NCI-H1930 (cell line): ENCODE data around the gene EHBP1.
A peak's percentile ranks its signal among the peaks of the same experiment; 100 is the strongest.

Experiments
- DNase-seq, 2 experiments: peaks; one replicate each; lab custom pipeline; 2025; lab: John Stamatoyannopoulos, UW

Gene EHBP1

DNA sequence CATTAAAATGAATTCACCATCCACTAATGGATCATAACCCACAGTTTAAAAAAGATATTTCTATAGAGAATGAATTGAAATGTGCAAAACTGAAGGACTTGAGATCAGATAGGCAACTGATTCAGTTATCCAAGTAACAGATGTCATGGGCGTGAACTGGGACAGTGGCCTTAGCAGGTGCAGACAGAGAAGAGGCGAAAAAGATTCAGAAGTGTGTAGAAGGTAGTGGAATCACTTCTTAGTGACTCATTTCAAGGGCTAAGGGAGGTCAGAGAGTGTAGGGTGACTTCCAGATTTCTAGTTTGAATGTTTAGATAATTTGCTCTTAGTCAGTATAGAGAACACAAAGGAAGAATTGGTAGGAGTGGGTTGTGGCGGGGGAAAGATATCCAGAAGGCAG is 79.7 kb downstream of the EHBP1 start:
- DNase-seq, result no peak

DNA sequence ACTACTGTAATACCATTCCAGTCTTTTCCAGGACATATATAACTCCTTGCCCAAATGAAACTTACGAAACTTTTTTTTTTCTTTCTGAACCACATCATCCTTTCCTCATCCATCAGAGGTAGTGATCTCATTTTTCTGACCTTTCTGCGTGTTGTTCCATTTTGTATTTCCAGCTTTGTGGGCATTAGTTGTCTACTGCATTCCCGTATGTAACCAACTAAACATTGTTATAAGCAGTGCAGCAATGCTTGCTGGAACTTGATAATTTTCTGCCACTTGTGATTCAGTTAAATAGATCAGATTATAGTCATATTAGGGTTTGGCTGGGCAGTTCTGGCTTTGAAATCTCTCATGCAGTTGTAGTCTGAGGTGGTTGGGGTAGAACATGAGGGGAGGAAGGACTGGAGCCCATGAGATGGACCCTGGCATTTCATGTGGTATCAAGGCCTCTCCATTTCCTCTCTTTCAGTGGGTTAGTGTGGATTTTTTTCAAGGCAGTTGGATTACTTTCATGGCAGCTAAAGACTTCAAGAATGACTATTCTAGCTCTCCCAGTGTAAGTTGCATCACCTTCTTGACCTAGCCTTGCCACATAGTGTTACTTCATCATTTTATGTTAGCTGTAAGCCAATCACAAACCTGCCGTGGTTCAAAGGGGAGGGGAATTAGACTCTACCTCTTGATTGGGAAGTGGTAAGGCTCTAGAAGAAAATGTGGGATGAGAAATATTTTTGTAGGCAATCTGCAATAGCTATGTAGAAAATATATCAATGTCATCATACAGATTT is 80.5 kb downstream of the EHBP1 start:
- no peak for DNase-seq

DNA sequence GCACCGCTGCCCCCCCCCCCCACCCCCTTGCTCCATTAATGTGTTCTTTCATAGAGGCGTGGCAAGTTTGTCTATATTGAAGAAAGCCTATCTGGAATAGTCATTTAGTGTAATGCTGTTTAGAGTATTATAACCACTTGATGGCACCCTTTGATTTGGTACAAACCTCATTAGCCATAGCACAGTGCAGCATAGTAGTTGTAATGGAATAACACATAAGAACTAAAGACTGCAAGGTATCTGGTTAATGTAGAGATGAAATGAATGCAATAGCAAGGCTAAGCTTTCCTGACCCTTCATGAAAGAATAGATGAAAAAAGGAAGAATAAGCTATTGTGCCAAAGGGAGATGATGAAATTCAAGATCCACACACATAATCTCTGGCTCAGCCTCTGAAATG is 81.9 kb downstream of the EHBP1 start:
- peak in 1 of 2 experiments; percentile 15 for DNase-seq

DNA sequence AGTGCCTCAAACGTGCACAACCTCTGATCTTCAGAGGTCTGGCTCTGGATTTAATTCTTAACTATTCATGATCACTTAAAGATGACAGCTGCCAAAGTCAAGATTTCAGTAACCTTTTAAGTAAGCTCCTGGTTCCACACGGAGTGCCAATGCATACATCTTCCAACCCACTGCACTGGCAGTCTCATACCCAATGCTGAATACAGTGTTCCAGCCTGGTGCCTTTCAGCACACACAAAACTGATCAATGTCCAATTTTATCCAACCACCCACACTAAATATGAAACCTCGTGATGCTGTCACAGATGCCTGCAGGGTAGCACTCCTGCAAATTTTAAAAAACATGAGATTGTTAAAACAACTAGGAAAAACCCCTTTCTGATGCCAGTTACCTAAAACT is 84.0 kb downstream of the EHBP1 start:
- no peak for DNase-seq

DNA sequence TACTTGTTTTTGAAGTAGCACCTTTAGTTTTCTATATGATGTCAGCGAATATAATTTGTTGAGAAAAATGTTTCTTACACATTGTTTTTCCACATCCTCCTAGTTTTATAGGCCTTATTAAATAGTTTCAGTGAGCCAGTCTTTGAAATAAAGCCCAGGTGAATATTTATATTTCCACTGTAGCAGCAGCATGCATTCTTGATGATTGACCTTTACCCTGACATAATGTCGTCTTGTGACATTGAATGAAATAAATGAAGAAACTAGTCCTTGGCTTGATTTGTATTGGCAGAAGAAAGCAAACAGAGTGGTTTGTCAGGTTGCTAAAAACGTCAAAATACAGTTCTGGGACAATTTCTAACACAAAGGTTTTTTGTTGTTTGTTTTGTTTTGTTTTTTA is 84.4 kb downstream of the EHBP1 start:
- DNase-seq, result no peak

DNA sequence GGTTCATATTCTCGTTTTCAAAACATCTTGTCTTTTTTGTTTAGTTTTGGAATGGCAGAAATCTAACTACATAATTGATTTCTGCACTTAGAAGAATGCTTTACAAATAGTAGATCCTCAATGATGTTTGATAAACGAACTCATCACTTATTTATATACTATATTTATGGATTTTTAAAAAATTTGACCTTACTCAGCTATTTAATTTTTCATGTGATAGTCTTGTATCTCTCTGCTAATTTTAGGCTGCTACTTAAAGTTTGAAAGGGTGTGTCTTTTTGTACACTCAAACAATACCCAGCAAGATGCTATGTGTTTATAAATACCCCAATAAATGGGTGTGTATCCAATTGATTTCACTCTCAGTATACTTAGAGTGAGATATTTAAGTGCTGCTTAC is 86.9 kb downstream of the EHBP1 start:
- no peak for DNase-seq

DNA sequence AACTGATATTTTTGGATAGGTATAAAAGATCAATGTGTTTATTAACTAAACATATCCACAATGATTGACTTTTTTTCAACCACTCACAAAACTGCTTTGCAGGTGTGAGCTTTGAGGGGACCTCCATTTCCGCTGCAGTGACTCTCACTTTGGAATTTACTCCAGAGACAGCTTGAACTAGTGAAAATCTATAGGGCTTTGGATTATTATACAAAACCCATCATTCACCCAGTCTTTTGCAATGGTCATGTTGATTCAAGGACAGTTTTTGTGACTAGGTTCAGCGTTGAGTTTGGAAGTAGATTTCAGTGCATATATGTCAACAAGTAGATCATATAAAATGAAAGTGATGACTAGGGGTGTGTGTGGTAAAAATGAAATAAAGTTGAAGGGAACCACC is 87.7 kb downstream of the EHBP1 start:
- DNase-seq, result no peak

DNA sequence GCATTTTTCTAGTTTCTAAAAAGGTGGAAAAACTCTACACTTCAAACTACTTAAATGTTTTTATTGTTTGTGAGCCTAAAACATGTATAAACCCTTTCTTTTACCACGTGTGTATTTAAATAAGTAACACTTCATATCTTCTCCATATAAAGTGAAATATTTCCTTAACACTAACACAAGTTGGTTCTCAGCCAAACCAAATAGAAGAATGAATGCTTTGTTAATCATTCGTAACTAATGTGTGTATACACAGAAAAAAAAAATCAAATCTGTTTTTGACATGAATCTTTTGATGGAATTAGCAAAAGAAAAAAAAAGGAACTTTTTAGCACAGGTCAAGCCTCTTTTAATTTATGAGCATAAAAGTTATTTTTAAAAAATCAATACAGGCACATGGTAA is 89.3 kb downstream of the EHBP1 start:
- no peak for DNase-seq

DNA sequence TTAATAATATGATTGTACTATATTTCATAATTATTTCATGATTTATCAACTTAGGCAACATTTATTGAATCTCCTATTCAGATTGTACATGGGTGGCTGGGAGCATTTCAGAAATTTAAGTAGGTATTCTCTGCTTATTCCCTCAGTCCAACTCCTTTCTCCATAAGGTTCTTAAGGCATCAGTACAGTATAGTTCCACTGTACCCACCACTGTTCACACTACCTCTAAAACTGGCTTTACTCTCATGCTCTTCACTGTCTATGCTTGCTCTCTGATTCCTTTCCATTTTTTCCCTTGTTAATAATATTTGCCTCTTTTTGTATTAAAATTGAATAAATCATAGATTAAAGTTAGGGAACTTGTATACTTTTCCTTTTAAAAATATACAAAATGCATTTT is 89.8 kb downstream of the EHBP1 start:
- no peak for DNase-seq

DNA sequence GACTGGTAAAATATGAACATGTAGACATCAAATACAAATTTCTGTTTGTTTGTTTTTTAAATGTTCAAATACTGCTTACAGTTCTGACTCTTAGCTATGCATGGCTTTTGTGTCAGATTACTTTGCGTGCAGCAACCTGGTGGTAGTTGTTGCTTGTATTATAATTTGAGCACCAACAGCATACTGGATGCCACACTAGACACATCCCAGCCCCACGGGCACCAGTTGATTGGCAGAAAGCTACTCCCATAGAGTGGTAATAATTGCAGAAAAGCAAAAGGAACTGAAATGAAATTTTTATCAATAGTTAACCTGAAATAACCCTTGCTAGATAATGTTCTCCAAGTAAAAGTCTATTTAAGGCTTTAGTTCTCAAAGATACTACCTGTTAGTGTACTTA is 91.6 kb downstream of the EHBP1 start:
- DNase-seq, result no peak

DNA sequence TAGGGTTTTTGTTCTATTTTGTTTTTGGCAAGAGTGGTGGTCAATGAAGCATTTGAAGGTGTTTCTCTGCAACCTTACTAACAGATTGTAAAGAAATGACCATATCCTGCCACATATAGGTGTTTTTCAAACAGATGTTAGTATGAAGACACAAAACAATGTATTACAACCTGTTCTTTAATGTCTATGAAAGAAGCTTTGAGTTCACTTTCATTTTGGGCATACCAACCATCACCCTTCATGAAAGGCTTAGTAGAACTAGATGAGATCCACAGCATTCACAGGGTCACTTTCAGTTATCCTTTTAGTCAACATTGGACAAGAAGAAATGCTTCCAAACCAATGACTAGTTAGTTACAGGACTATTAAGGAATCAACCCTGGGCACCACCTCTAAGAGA is 95.1 kb downstream of the EHBP1 start:
- DNase-seq, result no peak

DNA sequence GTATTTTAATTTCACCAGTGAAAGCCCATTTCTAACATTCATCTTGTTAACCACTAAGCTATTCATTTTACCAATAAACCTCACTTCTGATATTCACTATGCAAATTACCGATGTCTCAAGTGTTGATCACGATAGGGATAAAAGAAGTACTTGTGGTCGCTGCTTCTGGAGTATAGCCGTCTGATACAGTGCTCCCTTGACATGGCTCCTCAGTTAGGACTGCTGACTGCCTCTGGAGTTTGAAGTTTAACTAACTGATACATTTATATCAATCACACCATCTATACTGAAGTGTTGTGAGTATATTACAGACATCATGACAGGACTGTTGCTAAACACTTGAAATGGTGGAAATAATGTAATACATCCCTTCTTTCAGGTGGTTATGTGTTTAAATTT is 95.6 kb downstream of the EHBP1 start:
- DNase-seq, result no peak

DNA sequence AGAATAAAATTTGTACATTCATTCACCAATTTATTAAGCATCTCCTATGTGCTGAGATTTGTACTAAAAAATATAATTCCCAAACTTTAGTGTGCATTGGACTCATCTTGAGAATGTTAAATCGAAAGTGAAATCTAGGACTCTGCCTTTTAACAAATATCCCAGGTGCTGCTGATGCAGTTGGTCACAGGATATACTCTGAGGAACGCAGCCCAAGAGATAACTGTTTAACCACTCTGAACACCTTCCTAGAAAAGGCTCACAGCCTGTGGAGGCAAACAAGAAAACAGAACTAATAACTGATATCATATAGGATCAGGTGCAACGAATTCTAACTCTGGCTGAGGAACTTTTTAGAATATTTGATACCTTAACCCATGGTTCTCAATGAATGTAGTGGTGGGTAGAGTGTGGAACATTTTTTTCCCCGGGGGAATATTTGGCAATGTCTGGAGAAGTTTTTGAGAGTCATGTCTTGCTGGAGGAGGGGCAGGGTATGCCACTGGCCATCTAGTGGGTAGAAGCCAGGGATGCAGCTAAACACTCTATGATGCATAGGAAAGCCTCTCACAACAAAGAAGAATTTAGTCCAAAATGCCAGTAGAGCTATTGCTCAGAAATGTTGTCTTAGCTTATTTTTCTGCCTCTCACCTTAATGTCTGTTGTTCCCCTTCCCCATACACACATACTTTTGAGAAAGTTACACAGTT is 96.5 kb downstream of the EHBP1 start:
- DNase-seq, result no peak

DNA sequence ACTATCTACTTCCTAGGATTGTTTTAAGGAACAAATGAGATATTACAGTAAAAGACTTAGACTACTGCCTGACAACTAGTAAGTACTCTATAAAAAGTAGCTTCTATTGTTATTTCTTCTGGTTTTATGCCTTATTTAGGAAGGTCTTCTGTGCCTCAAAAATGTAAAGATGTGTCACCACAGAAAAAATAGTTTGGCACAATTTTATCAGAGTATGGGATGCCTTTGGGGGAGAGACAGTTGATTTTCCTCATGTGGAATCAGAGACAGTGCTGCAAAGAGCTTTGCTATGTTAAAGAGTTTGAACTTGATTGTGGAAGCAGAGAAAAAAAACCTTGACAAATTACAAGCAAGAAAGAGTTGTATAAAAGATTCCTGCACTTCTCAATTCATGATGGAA is 98.4 kb downstream of the EHBP1 start:
- DNase-seq, result no peak

DNA sequence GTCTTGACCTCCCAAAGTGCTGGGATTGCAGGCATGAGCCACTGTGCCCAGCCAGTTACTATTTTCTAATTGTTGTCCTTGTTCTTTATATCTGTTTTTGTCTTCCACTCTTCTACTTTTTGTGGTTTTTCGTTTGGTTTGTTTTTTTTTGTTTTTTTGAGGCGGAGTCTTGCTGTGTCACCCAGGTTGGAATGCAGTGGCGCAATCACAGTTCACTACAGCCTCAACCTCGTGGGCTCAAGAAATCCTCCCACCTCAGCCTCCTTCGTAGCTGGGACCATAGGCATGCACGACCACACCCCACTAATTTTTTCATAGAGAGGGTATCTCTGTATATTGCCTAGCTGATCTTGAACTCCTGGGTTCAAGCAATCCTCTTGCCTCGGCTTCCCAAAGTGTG is 100.7 kb downstream of the EHBP1 start:
- no peak for DNase-seq

DNA sequence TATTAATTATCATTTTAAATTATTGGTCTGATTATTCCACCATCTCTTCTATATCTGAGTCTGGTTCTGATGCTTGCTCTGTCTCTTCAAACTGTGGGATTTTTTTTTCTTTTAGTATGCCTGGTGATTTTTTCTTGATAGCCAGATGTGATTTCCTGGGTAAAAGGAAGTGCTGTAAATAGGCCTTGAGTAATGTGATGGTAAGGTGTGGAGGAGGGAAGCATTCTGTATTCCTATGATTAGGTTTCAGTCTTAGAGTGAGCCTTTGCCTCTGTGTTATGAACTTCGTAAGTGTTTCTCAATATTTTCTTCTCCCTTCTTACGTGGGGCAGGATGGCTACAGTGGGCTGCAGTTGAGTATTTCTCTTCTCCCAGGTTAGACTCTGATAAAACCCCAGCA is 103.0 kb downstream of the EHBP1 start:
- DNase-seq, result no peak

DNA sequence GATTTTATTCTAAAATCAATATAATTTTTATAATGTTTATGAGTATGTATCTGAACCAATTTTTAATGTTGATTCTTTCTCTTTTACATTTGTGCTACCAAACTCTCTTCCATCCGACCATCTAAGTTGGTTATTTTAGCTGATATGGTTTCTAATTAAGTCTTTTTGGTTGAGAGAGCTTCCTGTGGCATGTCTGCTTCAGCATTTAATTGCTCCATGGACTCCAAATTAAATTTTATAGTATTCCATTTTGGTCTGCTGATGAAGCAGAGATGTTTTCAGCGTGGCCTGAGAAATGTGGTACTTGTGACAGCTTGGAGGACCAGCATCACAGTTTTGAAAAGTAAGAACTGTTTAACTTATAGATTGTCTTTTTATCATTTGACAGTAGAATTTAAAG is 105.6 kb downstream of the EHBP1 start:
- DNase-seq, result no peak

DNA sequence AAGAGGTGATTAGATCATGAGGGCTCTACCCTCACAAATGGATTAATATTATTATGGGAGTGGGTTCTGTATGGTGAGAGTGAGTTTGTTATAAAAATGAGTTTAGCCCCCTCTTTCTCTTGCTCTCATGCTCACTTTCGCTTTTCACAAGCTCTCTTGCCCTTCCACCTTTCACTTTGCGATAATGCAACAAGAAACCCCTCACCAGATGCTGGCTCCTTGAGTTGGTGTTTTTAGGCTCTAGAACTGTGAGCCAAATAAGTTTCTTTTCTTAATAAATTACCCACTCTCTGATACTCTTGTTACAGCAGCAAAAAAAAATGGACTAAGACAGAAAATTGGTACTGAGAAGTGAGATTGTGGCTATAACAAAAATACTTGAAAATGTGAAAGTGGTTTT is 106.5 kb downstream of the EHBP1 start:
- DNase-seq, result no peak

DNA sequence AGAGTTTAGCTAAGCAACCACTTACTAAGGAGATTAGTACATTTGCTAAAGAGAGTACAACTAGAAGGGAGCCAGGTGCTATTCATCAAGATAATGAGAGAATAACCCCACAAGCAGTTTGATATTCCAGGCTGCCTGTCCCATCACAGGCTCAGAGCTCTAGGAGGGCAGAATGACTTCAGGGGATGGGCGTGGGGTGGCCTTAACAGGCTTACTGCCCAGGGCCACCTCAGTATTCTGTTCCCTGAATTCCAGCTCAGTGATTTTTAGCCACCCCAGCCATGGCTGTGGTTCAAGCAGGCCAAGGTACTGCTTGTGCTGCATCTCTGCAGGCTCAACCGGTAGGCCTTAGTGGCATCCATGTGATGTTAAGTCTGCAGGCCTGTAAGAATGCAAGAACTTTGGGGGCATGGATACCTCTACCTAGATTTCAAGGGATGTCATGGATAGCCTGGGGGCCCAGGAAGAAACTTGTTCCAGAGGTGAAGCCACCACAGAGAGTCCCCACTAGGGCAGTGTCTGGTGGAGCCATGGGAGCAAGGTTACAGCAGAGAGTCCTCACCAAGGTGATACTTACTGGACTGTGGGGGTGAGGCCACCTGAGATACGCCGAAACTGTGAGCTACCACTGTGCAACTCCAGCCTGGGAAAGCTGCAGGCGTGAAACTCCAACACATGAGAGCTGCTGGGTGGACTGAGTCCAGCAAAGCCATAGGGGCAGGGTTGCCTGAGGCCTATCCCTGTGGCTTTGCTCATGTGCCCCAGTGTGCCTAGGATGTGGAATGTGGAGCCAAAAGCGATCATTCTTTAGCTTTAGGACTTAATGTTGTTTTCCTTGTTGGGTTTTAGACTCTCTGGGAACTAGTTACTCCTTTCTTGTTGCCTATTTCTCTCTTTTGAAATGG is 107.7 kb downstream of the EHBP1 start:
- no peak for DNase-seq

DNA sequence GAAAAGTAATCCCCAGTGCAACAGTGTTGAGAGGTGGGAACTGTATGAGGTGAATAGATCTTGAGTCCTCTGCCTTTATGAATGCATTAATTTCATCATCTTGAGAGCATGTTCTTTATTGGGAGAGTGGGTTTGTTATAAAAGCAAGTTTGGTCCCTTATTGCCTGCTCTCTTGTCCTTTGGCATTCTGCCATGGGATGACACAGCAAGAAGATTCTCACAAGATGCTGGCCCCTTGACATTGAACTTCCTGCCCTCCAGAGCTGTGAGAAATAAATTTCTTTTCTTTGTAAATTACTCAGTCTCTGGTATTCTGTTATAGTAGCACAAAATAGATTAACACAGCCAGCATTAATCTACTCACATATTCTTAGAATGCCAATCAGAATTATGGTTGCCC is 108.6 kb downstream of the EHBP1 start:
- no peak for DNase-seq

DNA sequence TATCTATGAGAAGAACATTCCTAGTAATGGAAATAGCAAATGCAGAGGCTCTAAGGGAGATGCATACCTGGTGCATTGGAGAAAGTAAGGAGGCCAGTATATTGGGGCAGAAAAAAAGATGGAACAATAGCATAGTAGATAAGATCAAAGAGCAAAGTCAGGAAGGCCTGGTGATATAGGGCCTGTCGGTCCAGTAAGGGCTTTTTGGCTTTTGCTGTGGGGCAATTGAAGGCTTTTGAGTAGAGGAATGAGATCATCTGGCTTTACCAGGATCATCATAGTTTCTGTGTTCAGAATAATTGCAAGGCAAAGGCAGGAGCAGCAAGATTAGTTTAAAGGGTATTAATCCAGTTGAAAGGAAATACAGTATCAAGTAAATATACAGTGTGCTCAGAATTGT is 111.8 kb downstream of the EHBP1 start:
- DNase-seq, result no peak

DNA sequence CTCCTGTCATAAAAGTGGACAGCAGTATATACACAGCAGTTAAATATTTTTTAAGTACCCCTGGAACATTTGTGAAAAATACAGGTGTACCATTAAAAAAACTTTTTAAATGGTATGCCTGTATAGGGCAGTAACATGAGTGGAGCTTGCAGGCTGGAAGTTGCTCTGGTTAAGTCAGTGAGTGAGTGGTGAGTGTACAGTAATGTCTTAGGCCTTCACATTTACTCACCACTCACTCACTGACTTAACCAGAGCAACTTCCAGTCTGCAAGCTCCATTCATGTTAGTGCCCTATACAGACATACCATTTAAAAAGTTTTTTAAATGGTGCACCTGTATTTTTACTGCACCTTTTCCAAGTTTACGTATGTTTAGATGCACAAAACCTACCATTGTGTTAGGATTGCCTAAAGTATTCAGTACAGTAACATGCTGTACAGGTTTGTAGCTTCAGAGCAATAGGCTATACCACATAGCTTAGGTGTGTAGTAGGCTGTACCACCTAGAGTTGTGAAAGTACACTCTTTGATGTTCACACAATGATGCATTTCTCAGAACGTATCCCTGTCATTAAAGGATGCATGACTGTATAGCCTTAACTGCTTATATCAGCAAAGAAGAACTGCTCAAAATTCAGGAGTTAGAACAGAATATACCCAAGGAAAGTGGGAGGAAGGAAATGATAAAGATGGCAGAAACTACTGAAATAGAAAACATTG is 112.6 kb downstream of the EHBP1 start:
- DNase-seq, result no peak
